Stomach (tissue), 9 donors: ENCODE results near the gene EPHA10. TPM values are rescaled to one million over a fixed set of nuclear protein-coding genes. Genes with fewer than 3 reads are reported as not detected.

Experiments used
- DNase-seq, 2 donors: peaks; one replicate each; pipeline versions ENCODE4 v3.0.0 to v3.0.0-alpha.2; 2013 to 2019
- H3K27ac ChIP-seq, 5 donors: fragments of 200-600 bp in 4 of 5; sonication (generic) in 4 of 5; one replicate each; pipeline ENCODE4 v1.5.1; 2013 to 2019; ENCODE audit warnings: mild to moderate bottlenecking in 1 of 5, moderate library complexity in 1 of 5
- H3K27me3 ChIP-seq, 3 donors: fragments of 200-600 bp; sonication (generic); one replicate each; pipeline ENCODE4 v1.5.1; 2017 to 2019; ENCODE audit warnings: mixed run types in 1 of 3
- H3K36me3 ChIP-seq, 4 donors: fragments of 200-600 bp; sonication (generic); 1 replicate in 3 of 4; 2 replicates in 1 of 4; pipeline ENCODE4 v1.5.1; 2016 to 2019
- H3K4me1 ChIP-seq, 4 donors: fragments of 200-600 bp; sonication (generic); one replicate each; pipeline ENCODE4 v1.5.1; 2016 to 2019
- H3K4me3 ChIP-seq, 4 donors: fragments of 200-600 bp; sonication (generic) in 3 of 4; one replicate each; pipeline ENCODE4 v1.5.1; 2016 to 2019; ENCODE audit warnings: mild to moderate bottlenecking in 1 of 4
- H3K9me3 ChIP-seq, 4 donors: fragments of 200-600 bp; sonication (generic); one replicate each; pipeline ENCODE4 v1.5.1; 2016 to 2019
- EP300 ChIP-seq: sonication (generic); formaldehyde crosslinking; IDR thresholded peaks from one replicate; pipeline ENCODE4 v1.6.1; 2017; ENCODE audit warnings: antibody characterized with exemption
- POLR2A ChIP-seq, 4 donors: fragments of 450-650 bp; IDR thresholded peaks; one replicate each; pipeline ENCODE4 v1.6.1; 2016; ENCODE audit warnings: antibody characterized with exemption in 4 of 4, control low read depth in 2 of 4, mild to moderate bottlenecking in 1 of 4, moderate library complexity in 1 of 4
- POLR2AphosphoS5 ChIP-seq, 3 donors: sonication (generic); formaldehyde crosslinking; IDR thresholded peaks; one replicate each; pipeline ENCODE4 v1.6.1; 2016; ENCODE audit warnings: antibody characterized with exemption in 3 of 3
- WGBS, 5 donors: extraction: QIAGEN DNeasy Blood & Tissue Kit in 3 of 5; methylation state at CpG; one replicate each; pipeline versions ENCODE4 v1.1.5 to v1.1.7; 2013 to 2018; 5-methylcytosine and 5-hydroxymethylcytosine counted together
- intact Hi-C: fragments of 100-400 bp; cut with DNase I; formaldehyde crosslinking; loops from one replicate; pipeline ENCODE4 v1.15.1; 2023; ENCODE audit warnings: low total_unique reads
- polyA plus RNA-seq, 3 donors: library from polyadenylated mRNA; stranded (reverse); fragments of 200-250 nt; gene quantifications; one replicate each; pipeline ENCODE4 v1.2.3, GENCODE V29; 2013
- total RNA-seq, 5 donors: library from RNA; depleted of rRNA; stranded (reverse); fragments of >200 nt; gene quantifications; one replicate each; pipeline versions ENCODE4 v1.1.0 to v1.2.3, GENCODE V29; 2014 to 2016
- TF ChIP-seq, protein P1 (sequence below), 7 experiments: fragments of 450-650 bp in 4 of 7; fragments of 200-600 bp in 3 of 7; sonication (generic) in 3 of 7; IDR thresholded peaks; one replicate each; pipeline ENCODE4 v1.5.1; 2016 to 2019; ENCODE audit warnings: antibody characterized with exemption in 7 of 7, control low read depth in 2 of 7, mild to moderate bottlenecking in 1 of 7
- donor health status: healthy with polysubstance abuse.
- donor health status: Bipolar disorder and iron deficiency.
- donor health status: healthy.

EPHA10 gene
- total and polyA plus RNA-seq, 8 donors: 0.18 to 212 (median 1.8) TPM; not detected in 1

DNA sequence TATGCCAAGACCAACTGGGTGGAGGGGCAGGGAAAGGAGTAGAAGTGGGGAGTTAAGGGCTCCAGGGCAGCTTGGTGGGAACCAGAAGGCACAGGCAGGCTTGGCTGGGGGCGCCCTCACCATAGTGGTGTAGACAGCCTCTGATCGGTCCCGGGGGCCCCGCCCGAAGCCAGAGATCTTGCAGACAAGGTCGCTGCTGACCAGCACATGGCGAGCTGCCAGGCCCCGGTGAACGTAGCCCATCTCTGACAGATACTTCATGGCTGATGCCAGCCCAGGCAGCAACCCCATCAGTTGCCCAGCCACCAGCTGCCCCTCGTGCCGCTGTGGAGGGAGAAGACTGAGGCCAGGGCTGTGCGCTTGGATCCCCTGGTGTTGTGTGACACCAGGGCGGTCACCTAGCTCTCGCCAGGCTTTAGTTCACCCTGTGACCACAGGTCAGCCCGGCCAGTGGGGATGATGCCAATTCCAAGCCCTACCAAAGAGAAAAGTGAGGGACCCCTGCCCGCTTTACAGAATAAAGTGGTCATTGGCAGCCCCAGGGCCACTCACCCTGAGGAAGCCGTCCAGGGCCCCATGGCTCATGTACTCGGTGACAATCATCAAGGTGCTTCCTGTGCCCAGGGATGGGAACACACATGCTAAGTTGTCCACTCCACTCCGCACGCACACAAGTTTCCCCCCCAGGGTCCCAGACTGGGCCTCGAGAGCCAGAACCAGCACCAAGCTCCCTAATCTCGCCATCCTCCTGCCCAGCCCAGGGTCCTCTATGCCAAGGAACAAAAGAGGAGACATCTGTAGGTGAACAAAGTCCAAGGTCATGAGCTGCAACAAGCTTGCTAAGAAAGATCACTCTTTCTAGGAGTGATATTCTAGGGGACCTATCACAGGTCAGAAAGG lies 44.4 kb downstream of the EPHA10 start:
- no peaks in the 10 kb centered on the region for H3K4me1 ChIP-seq
- no peak for TF ChIP-seq POLR2AphosphoS5 (IDR thresholded peaks at IDR 0.05)
- TF ChIP-seq, protein P1, sequence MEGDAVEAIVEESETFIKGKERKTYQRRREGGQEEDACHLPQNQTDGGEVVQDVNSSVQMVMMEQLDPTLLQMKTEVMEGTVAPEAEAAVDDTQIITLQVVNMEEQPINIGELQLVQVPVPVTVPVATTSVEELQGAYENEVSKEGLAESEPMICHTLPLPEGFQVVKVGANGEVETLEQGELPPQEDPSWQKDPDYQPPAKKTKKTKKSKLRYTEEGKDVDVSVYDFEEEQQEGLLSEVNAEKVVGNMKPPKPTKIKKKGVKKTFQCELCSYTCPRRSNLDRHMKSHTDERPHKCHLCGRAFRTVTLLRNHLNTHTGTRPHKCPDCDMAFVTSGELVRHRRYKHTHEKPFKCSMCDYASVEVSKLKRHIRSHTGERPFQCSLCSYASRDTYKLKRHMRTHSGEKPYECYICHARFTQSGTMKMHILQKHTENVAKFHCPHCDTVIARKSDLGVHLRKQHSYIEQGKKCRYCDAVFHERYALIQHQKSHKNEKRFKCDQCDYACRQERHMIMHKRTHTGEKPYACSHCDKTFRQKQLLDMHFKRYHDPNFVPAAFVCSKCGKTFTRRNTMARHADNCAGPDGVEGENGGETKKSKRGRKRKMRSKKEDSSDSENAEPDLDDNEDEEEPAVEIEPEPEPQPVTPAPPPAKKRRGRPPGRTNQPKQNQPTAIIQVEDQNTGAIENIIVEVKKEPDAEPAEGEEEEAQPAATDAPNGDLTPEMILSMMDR (IDR thresholded peaks at IDR 0.05): no peak
- TF ChIP-seq EP300: no peak
- no peak for TF ChIP-seq POLR2A (IDR thresholded peaks at IDR 0.05)
- H3K36me3 ChIP-seq: no peaks in the 10 kb centered on the region
- H3K4me3 ChIP-seq: no peak overlapping the region
- no peaks in the 10 kb centered on the region for H3K9me3 ChIP-seq
- H3K27ac ChIP-seq: no peak overlapping the region
- peaks cover 0 to 52% (median 0%) of the 10 kb centered on the region in 3 donors for H3K27me3 ChIP-seq
- 79 to 86% (median 82%) methylated on average over 19 to 22 of the region's 22 CpGs for WGBS, 5 donors
- intact Hi-C loops: no loop called here
- DNase-seq: no peak

DNA sequence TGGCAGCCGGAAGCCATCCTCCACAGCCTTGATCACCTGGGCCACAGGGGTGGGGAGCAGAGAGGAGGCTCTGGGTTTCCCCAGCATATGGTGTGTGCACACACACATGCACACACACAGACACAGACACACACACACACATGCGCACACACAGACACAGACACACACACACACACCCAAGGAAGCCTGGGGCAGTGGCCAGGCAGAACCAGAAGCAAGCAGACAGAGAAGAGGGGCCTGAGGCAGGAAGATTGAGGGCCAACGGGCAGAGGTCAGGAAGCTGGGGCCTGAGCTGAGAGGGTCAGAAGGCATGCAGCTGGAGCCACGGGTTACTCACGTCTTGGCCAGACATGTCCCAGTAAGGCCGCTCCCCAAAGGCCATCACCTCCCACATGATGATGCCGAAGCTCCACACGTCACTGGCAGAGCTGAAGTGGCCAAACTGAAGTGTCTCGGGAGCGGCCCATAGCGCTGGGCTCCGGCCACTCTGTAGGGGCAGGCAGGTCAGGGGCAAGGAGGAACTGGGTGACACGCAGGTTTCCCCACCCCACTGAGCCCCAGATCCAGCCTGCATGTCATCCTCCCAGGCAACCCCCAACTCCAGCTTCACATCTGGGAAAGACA lies 45.2 kb downstream of the EPHA10 start:
- H3K36me3 ChIP-seq: no peaks in the 10 kb centered on the region
- H3K27ac ChIP-seq: no peak overlapping the region
- no peak for DNase-seq
- intact Hi-C loops: no loop called here
- WGBS, 5 donors: 70 to 84% (median 79%) methylated on average over 6 to 13 of the region's 13 CpGs
- no peaks in the 10 kb centered on the region for H3K4me1 ChIP-seq
- H3K9me3 ChIP-seq: no peaks in the 10 kb centered on the region
- no peak overlapping the region for H3K4me3 ChIP-seq
- H3K27me3 ChIP-seq: peaks cover 0 to 45% (median 0%) of the 10 kb centered on the region in 3 donors
- no peak for TF ChIP-seq EP300
- TF ChIP-seq POLR2AphosphoS5 (IDR thresholded peaks at IDR 0.05): no peak
- no peak for TF ChIP-seq POLR2A (IDR thresholded peaks at IDR 0.05)
- TF ChIP-seq, protein P1 (IDR thresholded peaks at IDR 0.05): no peak

DNA sequence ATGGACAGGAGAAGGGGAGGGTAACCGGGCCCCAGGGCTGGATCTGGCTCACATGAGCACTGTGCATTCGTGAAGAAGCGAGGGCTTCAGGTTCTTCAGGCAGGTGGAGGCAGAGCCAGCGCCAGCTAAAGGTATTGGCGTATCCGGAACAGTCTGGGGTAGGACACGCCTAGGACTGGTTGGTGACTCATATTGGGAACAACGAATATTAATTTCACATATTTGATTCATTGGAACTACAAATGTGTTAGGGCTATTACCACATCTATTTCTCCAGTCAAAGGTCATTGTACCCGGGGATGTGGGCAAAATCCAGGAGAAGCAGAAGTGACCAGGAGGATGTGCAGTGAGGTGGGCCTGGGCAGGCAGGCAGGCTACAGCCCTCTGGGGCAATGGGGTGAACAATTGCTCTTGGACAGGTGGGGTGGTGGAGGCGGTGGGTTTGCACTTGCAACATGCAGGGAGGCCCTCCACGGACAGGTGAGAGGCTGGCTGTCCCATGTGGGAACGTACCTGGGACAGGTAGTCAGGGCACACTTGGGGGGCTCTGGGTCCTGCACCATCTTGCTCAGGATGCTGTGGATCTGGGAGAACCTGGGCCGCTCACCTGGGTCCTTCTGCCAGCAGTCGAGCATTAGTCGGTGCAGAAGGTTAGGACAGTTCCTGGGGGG lies 45.9 kb downstream of the EPHA10 start:
- intact Hi-C loops: no loop called here
- Histone ChIP-seq H3K9me3 (no peaks in the 10 kb centered on the region), H3K36me3 (no peaks in the 10 kb centered on the region), H3K27me3 (peaks cover 0 to 38% (median 0%) of the 10 kb centered on the region in 3 donors), H3K4me3 (no peak overlapping the region), H3K27ac (no peak overlapping the region), H3K4me1 (no peaks in the 10 kb centered on the region)
- WGBS, 5 donors: 86 to 90% (median 88%) methylated on average over 11 to 15 of the region's 15 CpGs
- TF ChIP-seq EP300 (no peak), POLR2A (IDR thresholded peaks at IDR 0.05) (no peak), POLR2AphosphoS5 (IDR thresholded peaks at IDR 0.05) (no peak)
- TF ChIP-seq, protein P1 (IDR thresholded peaks at IDR 0.05): no peak
- no peak for DNase-seq

DNA sequence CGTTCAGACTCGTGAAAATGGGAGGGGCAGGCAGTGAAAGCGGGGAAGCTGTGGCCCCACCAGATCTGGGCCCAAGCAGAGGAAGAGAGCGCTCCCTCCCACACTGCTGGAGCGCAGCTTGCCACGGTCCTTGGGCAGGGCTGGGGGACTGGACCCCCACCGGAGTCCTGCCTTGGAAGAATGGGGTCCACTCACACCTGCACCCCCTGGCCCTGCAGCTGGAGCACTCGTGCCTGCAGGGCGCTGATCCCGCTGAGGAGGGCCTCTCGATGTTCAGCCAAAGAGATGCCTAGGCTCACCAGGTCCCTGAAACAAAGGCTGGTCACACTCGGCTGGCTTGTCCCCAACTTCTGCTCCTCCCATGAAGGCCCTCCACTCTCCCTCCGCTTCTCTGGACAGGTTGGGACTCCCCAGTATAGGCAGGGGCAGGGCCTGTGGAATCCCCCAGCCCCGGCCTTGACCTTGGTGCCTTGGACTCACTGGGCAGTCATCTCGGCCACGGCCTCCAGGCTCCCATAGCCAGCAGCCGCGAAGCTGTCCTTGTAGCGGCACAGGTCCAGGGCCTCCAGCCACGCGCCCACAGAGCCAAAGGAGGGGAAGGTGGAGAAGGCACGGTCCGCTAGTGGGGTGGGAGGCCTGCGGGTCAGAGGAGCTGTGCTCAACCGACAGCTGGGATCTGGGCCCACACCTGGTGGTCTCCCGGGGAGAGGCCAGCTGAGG lies 46.6 kb downstream of the EPHA10 start:
- intact Hi-C loops: no loop called here
- no peak for DNase-seq
- 85 to 93% (median 89%) methylated on average over 19 to 26 of the region's 26 CpGs for WGBS, 5 donors
- Histone ChIP-seq H3K9me3 (no peaks in the 10 kb centered on the region), H3K4me1 (no peaks in the 10 kb centered on the region), H3K36me3 (no peaks in the 10 kb centered on the region), H3K27ac (no peak overlapping the region), H3K4me3 (no peak overlapping the region), H3K27me3 (peaks cover 0 to 35% (median 0%) of the 10 kb centered on the region in 3 donors)
- TF ChIP-seq, protein P1 (IDR thresholded peaks at IDR 0.05): no peak
- TF ChIP-seq POLR2A (IDR thresholded peaks at IDR 0.05): no peak
- TF ChIP-seq POLR2AphosphoS5 (IDR thresholded peaks at IDR 0.05): no peak
- TF ChIP-seq EP300: no peak
